Smooth muscle cell (in vitro differentiated cells): ENCODE results near the gene CCDC13. TPM values are rescaled to one million over a fixed set of nuclear protein-coding genes. Genes with fewer than 3 reads are reported as not detected.

Experiments
- DNase-seq: peaks from one replicate; lab custom pipeline; 2025; ENCODE audit not compliant: unreplicated experiment; lab: John Stamatoyannopoulos, UW
- H2AFZ ChIP-seq: fragments of 200-600 bp; sonication (generic); 2 replicates; pipeline ENCODE4 v1.6.0; 2016; ENCODE audit warnings: antibody characterized with exemption, low read depth, mild to moderate bottlenecking
- H3F3A ChIP-seq: fragments of 200-600 bp; sonication (generic); 2 replicates; pipeline ENCODE4 v1.6.0; 2017; ENCODE audit warnings: antibody characterized with exemption, low read depth
- H3K27ac ChIP-seq: fragments of 200-600 bp; sonication (generic); 2 replicates; pipeline ENCODE4 v1.5.1; 2016; ENCODE audit warnings: low read depth, mild to moderate bottlenecking
- H3K27me3 ChIP-seq: fragments of 200-600 bp; sonication (generic); 2 replicates; pipeline ENCODE4 v1.6.1; 2016; ENCODE audit warnings: low read depth, mild to moderate bottlenecking
- H3K36me3 ChIP-seq: fragments of 200-600 bp; sonication (generic); 2 replicates; pipeline ENCODE4 v1.5.1; 2016; ENCODE audit warnings: low read depth
- H3K4me1 ChIP-seq: fragments of 200-600 bp; sonication (generic); 2 replicates; pipeline ENCODE4 v1.5.1; 2016; ENCODE audit warnings: low read depth
- H3K4me2 ChIP-seq: fragments of 200-600 bp; sonication (generic); 2 replicates; pipeline ENCODE4 v1.6.0; 2016; ENCODE audit warnings: mild to moderate bottlenecking
- H3K4me3 ChIP-seq: fragments of 200-600 bp; sonication (generic); 2 replicates; pipeline ENCODE4 v1.5.1; 2016; ENCODE audit warnings: mild to moderate bottlenecking
- H3K79me2 ChIP-seq: fragments of 200-600 bp; sonication (generic); 2 replicates; pipeline ENCODE4 v1.6.0; 2016; ENCODE audit warnings: low read depth, mild to moderate bottlenecking
- H3K9ac ChIP-seq: fragments of 200-600 bp; sonication (generic); 2 replicates; pipeline ENCODE4 v1.6.0; 2016; ENCODE audit warnings: low read depth
- H3K9me3 ChIP-seq: fragments of 200-600 bp; sonication (generic); replicated peaks from 2 replicates; pipeline ENCODE4 v1.5.1; 2016; ENCODE audit warnings: low read depth
- H4K20me1 ChIP-seq: fragments of 200-600 bp; sonication (generic); 2 replicates; pipeline ENCODE4 v1.6.0; 2016; ENCODE audit warnings: low read depth
- CTCF ChIP-seq: fragments of 200-600 bp; sonication (generic); IDR thresholded peaks from 2 replicates; pipeline ENCODE4 v1.5.1; 2017; ENCODE audit warnings: borderline replicate concordance, mild to moderate bottlenecking, antibody characterized with exemption; ENCODE audit not compliant: insufficient read depth, poor library complexity, severe bottlenecking
- WGBS: methylation state at CpG from one replicate; pipeline ENCODE4 v1.1.7; 2016; ENCODE audit warnings: low lambda C conversion rate; 5-methylcytosine and 5-hydroxymethylcytosine counted together
- polyA plus RNA-seq: library from polyadenylated mRNA; unstranded; fragments of >200 nt; fragmentation: Nextera tagmentation; extraction: Ambion mirVana; gene quantifications from 2 replicates; pipeline ENCODE4 v1.2.1, GENCODE V29; 2016
- total RNA-seq: library from RNA; depleted of rRNA; stranded (reverse); fragments of >200 nt; gene quantifications from 2 replicates; pipeline ENCODE4 v1.2.3, GENCODE V29; 2014

The CCDC13 gene
- total and polyA plus RNA-seq, 2 experiments from 2014 or later, result not detected

GRCh38 chr3:42735615-42736014, 37.4 kb downstream of the CCDC13 start:
- Histone ChIP-seq H4K20me1 (no peaks in the 10 kb centered on the region), H3K27me3 (no peaks in the 10 kb centered on the region)
- DNase-seq, result no peak

GRCh38 chr3:42735019-42735418, 38.0 kb downstream of the CCDC13 start:
- H4K20me1 ChIP-seq, result no peaks in the 10 kb centered on the region
- no peak overlapping the region for H3K27ac ChIP-seq
- peaks cover 4% of the 10 kb centered on the region for H3K4me1 ChIP-seq
- no peak overlapping the region for H3K4me3 ChIP-seq
- H3K27me3 ChIP-seq, result no peaks in the 10 kb centered on the region
- H2AFZ ChIP-seq, result no peak overlapping the region
- WGBS, result 84% methylated on average over 8 of the region's 8 CpGs
- no peak for TF ChIP-seq CTCF
- no peaks in the 10 kb centered on the region for H3K79me2 ChIP-seq
- H3F3A ChIP-seq, result no peaks in the 10 kb centered on the region
- H3K9ac ChIP-seq, result no peak overlapping the region
- H3K9me3 ChIP-seq, result no peaks in the 10 kb centered on the region
- no peak overlapping the region for H3K4me2 ChIP-seq
- no peak for DNase-seq
- no peaks in the 10 kb centered on the region for H3K36me3 ChIP-seq

More at GRCh38 chr3:42735615-42736014, 37.4 kb downstream of the CCDC13 start:
- Histone ChIP-seq H2AFZ (no peak overlapping the region), H3K4me1 (peaks cover 4% of the 10 kb centered on the region), H3K4me3 (no peak overlapping the region), H3K79me2 (no peaks in the 10 kb centered on the region), H3K36me3 (no peaks in the 10 kb centered on the region), H3K9ac (no peak overlapping the region), H3K27ac (no peak overlapping the region), H3K4me2 (no peak overlapping the region), H3F3A (no peaks in the 10 kb centered on the region), H3K9me3 (no peaks in the 10 kb centered on the region)
- 97% methylated on average over 12 of the region's 12 CpGs for WGBS
- TF ChIP-seq CTCF, result no peak

DNA sequence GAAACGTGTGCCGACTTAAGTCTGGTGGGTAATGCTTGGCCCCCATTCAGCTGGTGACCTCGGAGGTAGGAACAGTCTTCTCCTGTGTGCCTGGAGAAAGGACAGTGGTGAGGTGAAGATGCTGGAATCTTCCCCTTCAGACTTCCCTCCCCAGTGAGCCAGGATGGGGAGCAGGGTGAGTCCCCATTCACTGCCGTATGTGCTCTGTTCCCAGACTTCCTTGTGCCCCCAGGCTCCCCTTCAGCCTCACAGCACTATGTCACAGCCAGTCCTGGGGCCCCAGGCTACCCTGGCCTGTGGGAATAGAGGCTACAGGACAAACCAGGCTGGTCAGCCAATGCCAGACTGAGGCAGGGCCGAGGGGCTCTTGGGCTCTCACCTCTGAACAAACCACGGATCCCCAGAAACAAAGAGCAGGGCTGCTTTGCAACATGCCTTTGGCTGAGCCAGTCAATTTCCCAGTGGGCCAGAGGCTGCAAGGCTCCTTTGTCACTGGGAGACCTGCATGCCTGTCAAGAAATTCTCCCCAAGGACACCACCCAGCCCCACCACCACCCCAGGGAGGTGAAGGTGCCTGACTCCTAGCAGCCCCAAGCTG, 38.7 kb downstream of the CCDC13 start:
- no peak for TF ChIP-seq CTCF
- Histone ChIP-seq H3F3A (no peaks in the 10 kb centered on the region), H3K4me3 (no peak overlapping the region), H3K79me2 (no peaks in the 10 kb centered on the region), H3K4me1 (peaks cover 4% of the 10 kb centered on the region), H3K27me3 (no peaks in the 10 kb centered on the region), H3K27ac (no peak overlapping the region), H4K20me1 (no peaks in the 10 kb centered on the region), H3K9me3 (no peaks in the 10 kb centered on the region), H3K4me2 (no peak overlapping the region), H2AFZ (no peak overlapping the region), H3K36me3 (no peaks in the 10 kb centered on the region), H3K9ac (no peak overlapping the region)
- 80% methylated on average over 6 of the region's 6 CpGs for WGBS
- no peak for DNase-seq

- Histone ChIP-seq H3K4me2 (no peak overlapping the region), H3K36me3 (no peaks in the 10 kb centered on the region), H3K27ac (no peak overlapping the region), H3K9me3 (no peaks in the 10 kb centered on the region), H2AFZ (no peak overlapping the region), H3K79me2 (no peaks in the 10 kb centered on the region), H3K27me3 (no peaks in the 10 kb centered on the region), H3K4me3 (no peak overlapping the region), H3F3A (no peaks in the 10 kb centered on the region), H4K20me1 (no peaks in the 10 kb centered on the region), H3K9ac (no peak overlapping the region), H3K4me1 (peaks cover 4% of the 10 kb centered on the region)
- WGBS, result 79% methylated on average over 13 of the region's 13 CpGs
- DNase-seq, result no peak
- no peak for TF ChIP-seq CTCF
Measured at GRCh38 chr3:42733501-42734262, 39.4 kb downstream of the CCDC13 start.
